Measurements from ENCODE around the gene SULF2. TPM values are rescaled to one million over a fixed set of nuclear protein-coding genes. Genes with fewer than 3 reads are reported as not detected.

SULF2 gene
- total and polyA plus RNA-seq, 2 of the 4 experiments (the other 2 are of a cell fraction) = 0.54 to 0.77 TPM

DNA sequence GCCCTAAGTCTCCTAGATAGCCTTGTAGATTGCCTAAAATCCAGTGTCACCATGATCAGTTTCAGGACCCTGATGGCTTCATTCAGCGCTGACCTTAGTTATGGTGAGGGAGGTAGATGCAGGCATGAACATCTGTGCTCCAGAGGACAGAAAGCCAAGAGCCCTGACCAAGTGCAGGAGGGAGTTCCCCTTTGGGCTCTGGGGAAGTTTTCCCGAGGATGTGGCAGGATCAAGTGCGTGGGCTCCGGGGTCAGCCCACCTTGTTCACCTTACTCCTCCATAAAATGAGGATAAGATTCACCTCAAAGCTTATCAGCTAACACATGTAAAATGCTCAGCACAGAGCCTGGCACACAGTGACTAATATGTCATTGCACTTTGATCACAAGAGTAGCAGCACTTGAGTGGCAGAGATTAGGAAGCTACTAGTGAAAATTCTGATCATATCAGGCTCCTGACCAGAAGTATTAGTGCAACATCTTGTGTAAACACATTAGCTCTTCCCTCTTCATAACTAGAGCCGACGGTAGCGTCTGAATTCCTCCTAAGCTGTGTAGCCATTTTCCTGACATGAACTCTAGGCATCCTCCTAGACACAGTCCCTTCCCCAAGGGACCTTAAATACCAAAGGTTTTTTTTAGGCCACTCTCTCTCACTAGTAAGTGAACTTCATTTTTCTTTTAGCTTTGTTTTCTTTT is 125.2 kb downstream of the SULF2 start:
- in situ Hi-C loops (cut with MboI; ENCODE audit: low sequenced_read_pairs) = loop anchor here (25.0 kb wide), 1 partner anchor 1252 kb away; the partner anchor contains the start of gene ARFGEF2
- H3K18ac ChIP-seq (ENCODE audit: low read depth, low read length) = no peak overlapping the region
- DNase-seq = no peak

More for the DNA sequence above, 125.2 kb downstream of the SULF2 start:
- H4K20me1 ChIP-seq (ENCODE audit: insufficient read depth, low read length) = no peaks in the 10 kb centered on the region
- peaks cover 15% of the 10 kb centered on the region; the same call in 1 of the 2 replicates for H3K36me3 ChIP-seq (ENCODE audit: control insufficient read depth, insufficient read depth, low read length)
- H3K9me1 ChIP-seq (ENCODE audit: insufficient read depth, low read length) = peaks cover 3% of the 10 kb centered on the region; the same call in 1 of the 2 replicates
- dilution Hi-C loops (cut with HindIII; ENCODE audit: low sequenced_read_pairs, unreplicated experiment) (no loop called here), intact Hi-C loops (cut with micrococcal nuclease) (loop anchor here (5.0 kb wide), 1 partner anchor 637 kb away; no protein-coding TSS in a partner anchor)
- H2AK9ac ChIP-seq (replicated peaks; ENCODE audit: low read depth, low read length, poor library complexity) = no peak overlapping the region
- H3K27me3 ChIP-seq (ENCODE audit: control insufficient read depth, insufficient read depth, low read length) = no peaks in the 10 kb centered on the region
- ChIA-PET POLR2A (ENCODE audit: unreplicated experiment) (no interaction called here), CTCF (interaction anchor here (0.6 to 1.0 kb wide), 3 partner anchors 17 to 960 kb away, joined by 3 read pairs; no protein-coding TSS in a partner anchor)
- no peak overlapping the region for H2BK20ac ChIP-seq (ENCODE audit: low read depth, low read length)
- H2BK15ac ChIP-seq (ENCODE audit: low read depth, low read length) = no peak overlapping the region
- H4K91ac ChIP-seq (ENCODE audit: insufficient read depth, low read depth, low read length) = no peak overlapping the region
- no peak overlapping the region for H3K4ac ChIP-seq (ENCODE audit: low read depth, low read length)
- TF ChIP-seq, protein P1, sequence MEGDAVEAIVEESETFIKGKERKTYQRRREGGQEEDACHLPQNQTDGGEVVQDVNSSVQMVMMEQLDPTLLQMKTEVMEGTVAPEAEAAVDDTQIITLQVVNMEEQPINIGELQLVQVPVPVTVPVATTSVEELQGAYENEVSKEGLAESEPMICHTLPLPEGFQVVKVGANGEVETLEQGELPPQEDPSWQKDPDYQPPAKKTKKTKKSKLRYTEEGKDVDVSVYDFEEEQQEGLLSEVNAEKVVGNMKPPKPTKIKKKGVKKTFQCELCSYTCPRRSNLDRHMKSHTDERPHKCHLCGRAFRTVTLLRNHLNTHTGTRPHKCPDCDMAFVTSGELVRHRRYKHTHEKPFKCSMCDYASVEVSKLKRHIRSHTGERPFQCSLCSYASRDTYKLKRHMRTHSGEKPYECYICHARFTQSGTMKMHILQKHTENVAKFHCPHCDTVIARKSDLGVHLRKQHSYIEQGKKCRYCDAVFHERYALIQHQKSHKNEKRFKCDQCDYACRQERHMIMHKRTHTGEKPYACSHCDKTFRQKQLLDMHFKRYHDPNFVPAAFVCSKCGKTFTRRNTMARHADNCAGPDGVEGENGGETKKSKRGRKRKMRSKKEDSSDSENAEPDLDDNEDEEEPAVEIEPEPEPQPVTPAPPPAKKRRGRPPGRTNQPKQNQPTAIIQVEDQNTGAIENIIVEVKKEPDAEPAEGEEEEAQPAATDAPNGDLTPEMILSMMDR (conservative IDR thresholded peaks at IDR 0.05; ENCODE audit: low read depth, low read length) = no peak
- no peak for TF ChIP-seq RAD21 (IDR thresholded peaks at IDR 0.05; ENCODE audit: low read length)
- no peak overlapping the region for H2AK5ac ChIP-seq (ENCODE audit: low read depth, low read length)
- no peak for ATAC-seq (ENCODE audit: low read depth)
- no peak overlapping the region for H2BK5ac ChIP-seq (ENCODE audit: low read depth, low read length, poor library complexity, severe bottlenecking)
- 78% methylated on average over 3 of the region's 7 CpGs; no CpG with 5 or more reads in 1 of the 2 experiments for WGBS, 2 experiments (ENCODE audit: extremely low coverage in 2 of 2, insufficient read length in 1 of 2)
- no TSS peak for BruUV-seq (replicated peaks)
- no peak overlapping the region for H3K4me3 ChIP-seq (ENCODE audit: insufficient read depth, low read depth, low read length)
- no peak overlapping the region for H3K23ac ChIP-seq (ENCODE audit: low read depth, low read length)
- H3K14ac ChIP-seq (replicated peaks; ENCODE audit: low read depth, low read length) = no peak overlapping the region
- no peak overlapping the region for H4K8ac ChIP-seq (ENCODE audit: low read depth in 2 of 2, low read length in 2 of 2)
- no peak overlapping the region for H3K27ac ChIP-seq (ENCODE audit: insufficient read depth, low read length)
- no peaks in the 10 kb centered on the region for H3K9me3 ChIP-seq (ENCODE audit: control insufficient read depth, insufficient read depth, low read length)
- no peaks in the 10 kb centered on the region for H3K4me1 ChIP-seq (ENCODE audit: control insufficient read depth, insufficient read depth, low read length)
- H3K4me2 ChIP-seq (ENCODE audit: low read depth, low read length) = no peak overlapping the region
- no peak overlapping the region for H2AFZ ChIP-seq (replicated peaks; ENCODE audit: low read length, poor library complexity)
- H3K9ac ChIP-seq (ENCODE audit: low read depth, low read length) = no peak overlapping the region
- no peak overlapping the region for H2BK120ac ChIP-seq (ENCODE audit: low read depth, low read length)
- no peak overlapping the region for H4K5ac ChIP-seq (ENCODE audit: low read depth, low read length)
- H3K79me1 ChIP-seq (ENCODE audit: low read depth in 1 of 2, low read length in 2 of 2) = 0 out of 4 replicates have a peak, but pooled peaks cover 0 to 2% of the 10 kb centered on the region in 2 experiments
- H3K56ac ChIP-seq (ENCODE audit: extremely low read depth, insufficient read depth, low read length) = no peak overlapping the region

All from IMR-90 (cell line).